HEK293 (cell line): Measurements from ENCODE around the gene MTF2.

Experiments
- CTCF ChIA-PET: fragments of 350-600 bp; formaldehyde crosslinking; extraction: SDS; loops from one replicate; lab custom pipeline; 2021; ENCODE audit warnings: antibody characterized with exemption; lab: Yijun Ruan, JAX
- POLR2A ChIA-PET: fragments of 300-600 bp; formaldehyde crosslinking; extraction: SDS; loops from one replicate; lab custom pipeline; 2020; ENCODE audit warnings: antibody characterized with exemption, inconsistent platforms; lab: Yijun Ruan, JAX
- H3K27ac ChIP-seq: fragments of 200-500 bp; sonication (Bioruptor generic); 2 replicates; pipeline ENCODE4 v1.5.1; 2014; ENCODE audit warnings: low read depth, low read length, control low read depth, inconsistent platforms; ENCODE audit errors: extremely low read depth
- H3K36me3 ChIP-seq, 2 experiments: fragments of 200-500 bp in 1 of 2; sonication (Bioruptor generic) in 1 of 2; 1 replicate in 1 of 2; 2 replicates in 1 of 2; pipeline ENCODE4 v1.5.1; 2014 to 2017; ENCODE audit warnings: inconsistent platforms in 2 of 2, low read length in 2 of 2; ENCODE audit not compliant: control insufficient read depth in 2 of 2, insufficient read depth in 1 of 2
- H3K4me1 ChIP-seq: fragments of 200-500 bp; sonication (Bioruptor generic); 2 replicates; pipeline ENCODE4 v1.5.1; 2014; ENCODE audit warnings: mild to moderate bottlenecking, low read length, inconsistent platforms; ENCODE audit not compliant: control insufficient read depth, insufficient read depth
- H3K4me3 ChIP-seq: 2 replicates; pipeline ENCODE4 v1.5.1; 2011; ENCODE audit warnings: low read depth, mild to moderate bottlenecking, control low read depth, low read length, moderate library complexity
- H3K9me3 ChIP-seq: fragments of 200-500 bp; sonication (Bioruptor generic); 2 replicates; pipeline ENCODE4 v1.5.1; 2014; ENCODE audit warnings: low read depth, low read length, inconsistent platforms; ENCODE audit not compliant: control insufficient read depth, insufficient read depth
- BCL11A ChIP-seq: fragments of 450-650 bp; formaldehyde crosslinking; IDR thresholded peaks from 2 replicates; pipeline ENCODE4 v1.5.1; 2016; ENCODE audit warnings: low read depth, missing biosample characterization, missing genetic modification characterization
- GLIS1 ChIP-seq: fragments of 450-650 bp; formaldehyde crosslinking; IDR thresholded peaks from 2 replicates; pipeline ENCODE4 v1.5.1; 2016; ENCODE audit warnings: missing biosample characterization, missing genetic modification characterization
- HOXC10 ChIP-seq: sonication (generic); formaldehyde crosslinking; IDR thresholded peaks from 2 replicates; pipeline ENCODE4 v1.8.1; 2023; ENCODE audit warnings: mild to moderate bottlenecking, missing genetic modification reagents
- REST ChIP-seq: fragments of 450-650 bp; formaldehyde crosslinking; IDR thresholded peaks from 2 replicates; pipeline ENCODE4 v1.5.1; 2016; ENCODE audit warnings: missing biosample characterization, missing genetic modification characterization
- TCF7L2 ChIP-seq: IDR thresholded peaks from 2 replicates; pipeline ENCODE4 v1.6.1; 2011; ENCODE audit warnings: low read depth, mild to moderate bottlenecking, inconsistent platforms, low read length, moderate library complexity, borderline replicate concordance
- TSHZ1 ChIP-seq: fragments of 450-650 bp; formaldehyde crosslinking; IDR thresholded peaks from 2 replicates; pipeline ENCODE4 v1.5.1; 2016; ENCODE audit warnings: missing biosample characterization, missing genetic modification characterization, borderline replicate concordance
- ZBTB49 ChIP-seq: fragments of 450-650 bp; formaldehyde crosslinking; IDR thresholded peaks from 2 replicates; pipeline ENCODE4 v1.5.1; 2016; ENCODE audit warnings: missing biosample characterization, missing genetic modification characterization, low read depth
- ZFP69B ChIP-seq: fragments of 450-650 bp; formaldehyde crosslinking; IDR thresholded peaks from 2 replicates; pipeline ENCODE4 v1.5.1; 2016; ENCODE audit warnings: missing biosample characterization, missing genetic modification characterization
- ZNF121 ChIP-seq: fragments of 450-650 bp; formaldehyde crosslinking; IDR thresholded peaks from 2 replicates; pipeline ENCODE4 v1.5.1; 2016; ENCODE audit warnings: missing biosample characterization, missing genetic modification characterization
- ZNF138 ChIP-seq: fragments of 450-650 bp; formaldehyde crosslinking; IDR thresholded peaks from 2 replicates; pipeline ENCODE4 v1.5.1; 2016; ENCODE audit warnings: missing biosample characterization, missing genetic modification characterization, borderline replicate concordance
- ZNF18 ChIP-seq: fragments of 450-650 bp; formaldehyde crosslinking; IDR thresholded peaks from 2 replicates; pipeline ENCODE4 v1.5.1; 2016; ENCODE audit warnings: missing biosample characterization, missing genetic modification characterization
- ZNF248 ChIP-seq: fragments of 450-650 bp; formaldehyde crosslinking; IDR thresholded peaks from 2 replicates; pipeline ENCODE4 v1.5.1; 2017; ENCODE audit warnings: missing biosample characterization, missing genetic modification characterization
- ZNF311 ChIP-seq: fragments of 450-650 bp; formaldehyde crosslinking; IDR thresholded peaks from 2 replicates; pipeline ENCODE4 v1.5.1; 2017; ENCODE audit warnings: missing biosample characterization, missing genetic modification characterization, borderline replicate concordance
- ZNF391 ChIP-seq: fragments of 450-650 bp; formaldehyde crosslinking; IDR thresholded peaks from 2 replicates; pipeline ENCODE4 v1.5.1; 2016; ENCODE audit warnings: low read depth, missing biosample characterization, missing genetic modification characterization, borderline replicate concordance
- ZNF394 ChIP-seq: fragments of 450-650 bp; formaldehyde crosslinking; IDR thresholded peaks from 2 replicates; pipeline ENCODE4 v1.5.1; 2016; ENCODE audit warnings: missing biosample characterization, missing genetic modification characterization, mild to moderate bottlenecking, moderate library complexity, borderline replicate concordance
- ZNF558 ChIP-seq: fragments of 450-650 bp; formaldehyde crosslinking; IDR thresholded peaks from 2 replicates; pipeline ENCODE4 v1.5.1; 2016; ENCODE audit warnings: missing biosample characterization, missing genetic modification characterization
- ZNF561 ChIP-seq: fragments of 450-650 bp; IDR thresholded peaks from 2 replicates; pipeline ENCODE4 v1.5.1; 2018; ENCODE audit warnings: missing biosample characterization, missing genetic modification characterization, borderline replicate concordance
- ZNF610 ChIP-seq: fragments of 450-650 bp; formaldehyde crosslinking; IDR thresholded peaks from 2 replicates; pipeline ENCODE4 v1.5.1; 2016; ENCODE audit warnings: missing biosample characterization, missing genetic modification characterization, borderline replicate concordance
- ZNF629 ChIP-seq: fragments of 450-650 bp; formaldehyde crosslinking; IDR thresholded peaks from 2 replicates; pipeline ENCODE4 v1.5.1; 2017; ENCODE audit warnings: missing biosample characterization, missing genetic modification characterization
- ZNF707 ChIP-seq: fragments of 450-650 bp; formaldehyde crosslinking; IDR thresholded peaks from 2 replicates; pipeline ENCODE4 v1.5.1; 2016; ENCODE audit warnings: missing biosample characterization, missing genetic modification characterization
- ZNF76 ChIP-seq: fragments of 450-650 bp; formaldehyde crosslinking; IDR thresholded peaks from 2 replicates; pipeline ENCODE4; 2016; ENCODE audit warnings: low read depth, missing biosample characterization, missing genetic modification characterization, borderline replicate concordance

The MTF2 gene

DNA sequence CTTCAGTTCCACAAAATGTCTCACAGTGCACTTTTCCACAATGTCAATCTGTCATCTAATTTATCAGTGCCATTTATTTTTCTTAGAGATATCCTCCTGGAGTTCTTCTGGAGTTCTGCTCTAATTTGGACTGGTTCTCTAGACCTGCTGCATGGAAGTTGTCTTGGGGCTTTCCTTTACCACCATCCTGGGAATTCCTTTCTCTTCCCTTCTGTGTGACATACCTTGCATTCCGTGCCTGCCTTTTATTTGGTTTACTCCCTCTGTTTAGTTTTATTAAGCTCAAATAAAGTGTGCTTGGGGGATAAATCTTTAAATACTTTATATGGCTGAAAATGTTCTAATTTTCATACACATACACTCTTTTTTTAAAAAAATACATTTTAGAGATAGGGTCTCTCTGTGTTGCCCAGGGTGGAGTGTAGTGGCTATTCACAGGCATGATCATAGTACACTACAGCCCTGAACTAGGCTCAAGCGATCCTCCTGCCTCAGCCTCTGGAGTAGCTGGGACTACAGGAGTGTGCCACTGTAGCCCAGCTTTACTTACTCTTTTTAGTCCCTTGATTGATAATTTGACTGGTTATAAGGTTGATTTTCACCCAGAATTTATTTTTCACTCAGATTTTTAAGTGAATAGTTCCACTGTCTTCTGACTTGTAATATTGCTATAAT is 14.4 kb downstream of the MTF2 start:
- ChIA-PET POLR2A (interaction anchor here (1.2 kb wide), 1 partner anchor 14 kb away, joined by 4 read pairs; the partner anchor contains the start of gene MTF2), CTCF (no interaction called here)
- H3K4me1 ChIP-seq: no peaks in the 10 kb centered on the region
- TF ChIP-seq TCF7L2 (no peak), ZNF394 (tag by site-specific recombination) (peak; percentile 69; the same call in 1 of the 2 replicates), BCL11A (no peak), ZNF248 (tag by site-specific recombination) (no peak), ZBTB49 (tag by site-specific recombination) (no peak), ZNF76 (tag by site-specific recombination) (no peak), ZNF707 (no peak), GLIS1 (tag by site-specific recombination) (no peak), ZNF121 (tag by site-specific recombination) (0 out of 2 replicates have a peak, but pooled peaks have one; percentile 38), ZNF561 (tag by site-specific recombination) (no peak), TSHZ1 (tag by site-specific recombination) (no peak), ZNF391 (tag by site-specific recombination) (no peak), HOXC10 (CRISPR knock-in tag) (no peak)
- H3K9me3 ChIP-seq: no peaks in the 10 kb centered on the region
- H3K27ac ChIP-seq: no peak overlapping the region
- peaks cover 2 to 3% of the 10 kb centered on the region in 2 experiments; a peak in 2 of 3 replicates for H3K36me3 ChIP-seq
- no peak overlapping the region for H3K4me3 ChIP-seq

- Histone ChIP-seq H3K27ac (no peak overlapping the region), H3K4me1 (no peaks in the 10 kb centered on the region), H3K4me3 (no peak overlapping the region), H3K9me3 (no peaks in the 10 kb centered on the region), H3K36me3 (peaks cover 0 to 4% of the 10 kb centered on the region in 2 experiments; a peak in 2 of 3 replicates)
- no peak for TF ChIP-seq ZNF610 (tag by site-specific recombination)
- TF ChIP-seq REST (tag by site-specific recombination): no peak
- TF ChIP-seq ZNF311 (tag by site-specific recombination): no peak
- TF ChIP-seq ZFP69B (tag by site-specific recombination): no peak
- TF ChIP-seq ZNF18: no peak
- TF ChIP-seq ZNF629 (tag by site-specific recombination): no peak
- TF ChIP-seq ZNF558 (tag by site-specific recombination): no peak
- no peak for TF ChIP-seq ZNF138
- ChIA-PET CTCF (no interaction called here), POLR2A (no interaction called here)
Observed at GRCh38 chr1:93095804-93096585, 16.9 kb downstream of the MTF2 start.
